IPS-18c (cell line): ENCODE data around the gene TCAF2.
"Not testable (repeated sequence)": the region's sequence is repeated elsewhere in the genome, so short reads cannot be mapped to it uniquely, and the experiment has no call there.

Source experiments
- H3K4me3 ChIP-seq: 2 replicates; pipeline ENCODE4 v1.7.0; 2013; ENCODE audit warnings: low read depth, mild to moderate bottlenecking, low read length, moderate library complexity; ENCODE audit not compliant: insufficient read depth
- H3K9me3 ChIP-seq: one replicate; pipeline ENCODE4 v1.6.1; 2013; ENCODE audit warnings: mild to moderate bottlenecking, low read length, moderate library complexity; ENCODE audit not compliant: control insufficient read depth, insufficient read depth

Gene TCAF2

DNA sequence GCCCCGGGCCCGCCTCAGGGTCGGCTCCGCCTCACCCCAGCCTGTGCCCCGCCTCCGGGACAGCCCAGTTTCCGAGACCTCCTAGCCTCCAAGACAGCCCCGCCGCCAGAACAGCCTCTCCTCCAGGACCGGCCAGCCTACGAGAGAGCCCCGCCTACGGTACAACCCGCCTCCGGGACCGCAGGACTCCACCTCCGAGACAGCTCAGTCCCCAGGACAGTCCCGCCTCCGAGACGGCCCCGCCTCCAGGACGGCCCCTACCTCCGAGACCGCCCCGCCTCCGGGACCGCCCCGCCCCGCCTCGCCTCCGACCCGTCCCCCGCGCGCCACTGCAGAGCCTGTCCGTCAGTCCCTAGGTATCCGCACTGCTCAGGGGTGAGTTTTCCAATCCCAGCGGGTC, at the start of gene TCAF2:
TCAF2 (plus strand) TSS at position 329 of the 400 bp plus-strand sequence.
- H3K4me3 ChIP-seq, H3K9me3 ChIP-seq: not testable (repeated sequence)

DNA sequence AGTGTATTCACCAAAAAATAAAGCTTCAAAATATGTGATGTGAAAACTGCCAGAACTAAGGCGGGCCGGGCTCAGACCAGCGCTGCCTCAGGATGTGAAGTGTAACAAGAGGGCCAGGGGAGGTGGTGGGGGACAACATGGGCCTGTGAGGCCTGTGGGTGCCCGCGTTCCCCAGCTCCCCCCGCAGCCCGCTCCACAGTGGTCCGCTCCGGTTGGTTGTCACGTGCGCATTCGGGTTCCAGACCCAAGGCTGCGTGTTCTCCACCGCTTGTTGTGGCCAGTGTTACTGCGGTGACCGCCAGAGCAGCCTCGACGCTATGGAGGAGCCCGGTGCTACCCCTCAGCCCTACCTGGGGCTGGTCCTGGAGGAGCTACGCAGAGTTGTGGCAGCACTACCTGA, 49.3 kb upstream of the TCAF2 start, which contains the start of gene CTAGE15:
CTAGE15 (plus strand) TSS at position 301 of the 400 bp plus-strand sequence; CDS start at position 318, 17 bp downstream.
- H3K4me3 ChIP-seq, H3K9me3 ChIP-seq: not testable (repeated sequence)

DNA sequence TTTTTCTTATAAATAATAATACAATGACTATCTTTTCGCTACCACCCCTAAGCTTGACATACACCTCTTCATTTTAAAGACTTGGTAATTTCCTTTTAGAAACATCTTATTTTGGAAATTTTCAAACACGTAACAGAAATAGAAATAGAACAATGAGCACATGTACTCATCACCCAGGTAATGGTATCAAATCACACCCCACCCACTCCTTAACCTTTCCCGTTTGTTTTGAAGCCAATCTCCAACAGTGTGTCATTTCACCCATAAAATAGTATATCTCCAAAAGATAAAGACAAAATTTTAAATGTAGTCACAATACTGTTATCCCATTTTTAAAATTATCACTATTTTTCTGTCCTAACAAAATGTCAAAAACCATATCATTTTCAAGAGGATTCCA, 32.6 kb upstream of the TCAF2 start:
- not testable (repeated sequence) for H3K4me3 ChIP-seq, H3K9me3 ChIP-seq

DNA sequence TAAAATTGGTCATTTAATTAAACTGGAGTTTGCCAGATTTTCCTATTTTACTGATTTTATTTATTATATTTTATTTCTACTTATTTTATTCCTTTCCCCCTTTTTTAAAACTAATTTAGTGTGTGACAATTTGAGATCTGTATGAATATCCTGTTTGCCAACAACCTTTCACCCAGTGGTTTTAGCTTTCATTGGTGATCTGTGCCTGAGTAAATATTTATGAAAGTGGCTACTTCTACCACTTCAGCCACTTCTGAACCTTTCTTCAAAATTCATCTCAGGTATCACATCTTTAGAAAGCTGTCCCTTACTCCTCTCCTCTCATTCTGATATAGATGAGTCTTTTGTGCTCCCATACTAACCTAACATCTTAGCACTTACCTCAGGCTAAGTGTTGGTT, 30.9 kb upstream of the TCAF2 start:
- not testable (repeated sequence) for H3K9me3 ChIP-seq, H3K4me3 ChIP-seq

DNA sequence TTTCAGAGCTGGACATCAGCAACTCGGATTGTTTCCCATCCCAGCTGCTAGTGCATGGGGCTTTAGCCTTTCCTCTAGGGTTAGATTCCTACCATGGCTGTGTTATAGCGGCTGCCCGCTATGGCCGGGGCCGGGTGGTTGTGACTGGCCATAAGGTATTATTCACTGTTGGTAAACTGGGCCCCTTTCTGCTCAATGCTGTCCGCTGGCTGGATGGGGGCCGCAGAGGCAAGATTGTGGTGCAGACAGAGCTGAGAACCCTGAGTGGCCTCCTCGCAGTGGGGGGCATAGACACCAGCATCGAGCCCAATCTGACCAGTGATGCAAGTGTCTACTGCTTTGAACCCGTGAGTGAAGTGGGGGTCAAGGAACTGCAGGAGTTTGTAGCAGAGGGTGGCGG, 22.7 kb upstream of the TCAF2 start:
- not testable (repeated sequence) for H3K9me3 ChIP-seq, H3K4me3 ChIP-seq

- not testable (repeated sequence) for H3K4me3 ChIP-seq, H3K9me3 ChIP-seq
Measured at GRCh38 chr7:143603549-143603948, 17.2 kb upstream of the TCAF2 start.

DNA sequence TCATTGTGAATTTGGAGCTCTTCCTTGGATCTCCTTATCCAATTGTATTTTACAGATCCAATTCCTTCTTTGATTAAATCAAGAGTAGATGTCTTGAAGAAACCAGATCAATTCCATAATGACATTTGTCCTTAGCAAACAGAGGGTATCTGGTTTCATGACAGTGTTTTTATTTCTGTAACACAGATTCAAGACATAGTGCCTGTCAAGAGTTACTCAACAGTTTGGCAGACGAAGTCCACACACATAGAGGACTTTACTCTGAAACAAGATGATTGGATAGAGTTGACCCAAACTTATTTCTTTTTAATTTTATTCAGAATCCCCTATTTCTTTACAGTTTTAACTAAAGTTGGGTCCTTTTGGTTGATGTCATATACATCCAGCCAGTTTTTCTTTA, 14.7 kb upstream of the TCAF2 start:
- H3K9me3 ChIP-seq, H3K4me3 ChIP-seq: not testable (repeated sequence)

DNA sequence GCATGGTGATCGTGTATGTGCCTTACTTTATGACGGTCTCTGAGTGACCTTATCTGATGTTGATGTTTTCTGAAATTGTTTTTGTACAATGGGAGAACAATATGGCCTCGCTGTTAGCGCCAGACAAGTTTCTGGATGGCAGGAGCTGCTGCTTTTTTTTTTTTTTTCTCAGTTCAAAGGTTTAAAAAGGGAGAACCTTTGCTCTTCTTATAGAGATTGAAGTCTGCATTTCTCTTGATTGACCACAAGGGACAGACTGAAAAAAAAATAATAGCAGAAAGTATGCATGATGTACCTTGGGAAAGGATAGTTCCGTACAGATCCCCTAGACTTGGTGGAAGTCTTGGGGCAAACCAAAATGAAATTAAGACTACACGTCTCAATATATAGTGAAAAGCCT, 5.2 kb upstream of the TCAF2 start:
- not testable (repeated sequence) for H3K9me3 ChIP-seq, H3K4me3 ChIP-seq

- not testable (repeated sequence) for H3K9me3 ChIP-seq, H3K4me3 ChIP-seq
Measured at GRCh38 chr7:143617204-143617603, 3.6 kb upstream of the TCAF2 start.

DNA sequence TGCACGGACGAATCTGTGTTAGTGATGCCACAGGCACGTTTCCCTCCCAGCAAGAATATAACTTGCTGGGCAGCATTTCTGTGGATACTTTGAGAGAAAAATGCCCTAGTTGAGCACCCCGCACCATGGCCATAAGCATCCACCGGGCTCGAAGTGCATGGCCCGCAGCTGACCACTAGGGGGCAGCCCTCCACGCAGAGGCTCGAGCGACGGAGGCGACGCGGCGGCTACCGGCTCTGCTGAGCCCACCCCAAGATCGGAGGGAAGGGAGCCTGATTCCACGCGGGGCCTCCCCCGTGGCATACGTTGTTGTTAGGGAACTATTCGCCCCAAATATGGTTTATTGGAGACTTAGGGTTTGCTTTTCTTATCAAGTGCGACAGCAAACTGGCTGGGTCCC, 716 bp upstream of the TCAF2 start:
- H3K4me3 ChIP-seq, H3K9me3 ChIP-seq: not testable (repeated sequence)

DNA sequence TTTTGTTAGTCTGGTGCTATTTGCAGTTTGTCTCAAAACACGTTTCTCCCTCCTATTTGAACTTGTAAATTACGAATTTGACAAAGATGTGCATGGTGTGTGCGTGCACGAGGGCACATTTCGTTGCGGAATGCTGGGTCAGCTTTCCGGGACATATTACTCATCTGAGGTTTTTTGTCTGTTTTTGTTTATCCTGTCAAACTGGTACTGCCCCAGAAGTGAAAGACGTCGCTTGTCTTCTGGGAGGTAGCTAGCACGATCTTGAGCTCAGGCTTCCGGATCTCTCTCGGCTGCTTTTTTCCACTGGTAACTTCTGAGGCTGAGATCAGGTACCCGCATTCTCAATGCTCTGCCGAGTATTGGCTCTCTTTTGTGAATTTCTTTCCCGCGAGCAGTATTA, 401 bp downstream of the TCAF2 start:
- not testable (repeated sequence) for H3K9me3 ChIP-seq, H3K4me3 ChIP-seq

DNA sequence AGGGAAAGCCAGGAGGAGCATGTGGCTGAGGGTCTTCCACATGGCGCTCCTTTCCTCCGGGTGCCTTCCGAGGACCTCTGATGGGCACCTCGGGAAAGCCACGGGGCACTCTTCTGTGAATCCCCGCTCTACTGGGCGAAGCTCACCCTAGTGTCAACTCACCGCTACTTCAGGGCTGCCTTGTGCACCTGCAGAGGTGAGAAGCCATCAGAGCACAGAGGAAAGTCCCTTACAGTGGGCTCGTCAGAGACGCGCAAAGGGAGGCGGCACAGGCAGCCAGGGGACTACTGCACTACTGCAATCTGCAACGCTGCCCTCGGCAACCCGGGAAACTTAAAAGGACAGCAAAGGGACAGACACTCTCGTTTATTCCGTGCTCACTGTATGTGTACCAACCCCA, 1.4 kb downstream of the TCAF2 start:
- H3K9me3 ChIP-seq, H3K4me3 ChIP-seq: not testable (repeated sequence)

GRCh38 chr7:143630653-143631052, 9.9 kb downstream of the TCAF2 start:
- not testable (repeated sequence) for H3K9me3 ChIP-seq, H3K4me3 ChIP-seq

GRCh38 chr7:143632506-143632905, 11.7 kb downstream of the TCAF2 start:
- not testable (repeated sequence) for H3K4me3 ChIP-seq, H3K9me3 ChIP-seq

DNA sequence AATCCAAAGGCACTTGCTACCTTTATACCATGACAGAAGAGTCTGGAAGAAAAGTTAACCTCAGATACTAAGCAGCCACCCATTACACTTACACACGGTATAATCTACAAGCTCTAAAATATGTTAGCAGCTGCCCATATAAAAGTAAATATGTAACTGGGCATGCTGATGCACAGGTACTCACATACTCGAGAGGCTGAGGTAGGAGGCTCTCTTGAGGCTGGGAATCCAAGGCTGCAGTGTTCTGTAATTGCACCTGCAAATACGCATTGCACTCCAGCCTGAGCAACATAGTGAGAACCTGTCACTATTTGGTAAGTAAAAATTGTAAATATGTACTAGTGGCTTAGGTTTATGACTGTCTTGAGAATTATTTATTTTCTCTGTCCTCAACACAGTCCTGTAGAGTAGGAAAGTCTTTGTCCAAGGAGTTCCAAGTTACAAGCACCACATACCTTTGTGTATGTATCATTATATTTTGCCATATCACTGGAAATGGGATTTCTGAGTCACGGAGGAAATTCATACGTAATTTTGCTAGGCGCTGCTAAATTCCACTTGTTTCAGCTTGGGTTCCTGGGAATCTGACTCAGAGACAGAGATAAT, 12.3 kb downstream of the TCAF2 start:
- not testable (repeated sequence) for H3K9me3 ChIP-seq, H3K4me3 ChIP-seq

DNA sequence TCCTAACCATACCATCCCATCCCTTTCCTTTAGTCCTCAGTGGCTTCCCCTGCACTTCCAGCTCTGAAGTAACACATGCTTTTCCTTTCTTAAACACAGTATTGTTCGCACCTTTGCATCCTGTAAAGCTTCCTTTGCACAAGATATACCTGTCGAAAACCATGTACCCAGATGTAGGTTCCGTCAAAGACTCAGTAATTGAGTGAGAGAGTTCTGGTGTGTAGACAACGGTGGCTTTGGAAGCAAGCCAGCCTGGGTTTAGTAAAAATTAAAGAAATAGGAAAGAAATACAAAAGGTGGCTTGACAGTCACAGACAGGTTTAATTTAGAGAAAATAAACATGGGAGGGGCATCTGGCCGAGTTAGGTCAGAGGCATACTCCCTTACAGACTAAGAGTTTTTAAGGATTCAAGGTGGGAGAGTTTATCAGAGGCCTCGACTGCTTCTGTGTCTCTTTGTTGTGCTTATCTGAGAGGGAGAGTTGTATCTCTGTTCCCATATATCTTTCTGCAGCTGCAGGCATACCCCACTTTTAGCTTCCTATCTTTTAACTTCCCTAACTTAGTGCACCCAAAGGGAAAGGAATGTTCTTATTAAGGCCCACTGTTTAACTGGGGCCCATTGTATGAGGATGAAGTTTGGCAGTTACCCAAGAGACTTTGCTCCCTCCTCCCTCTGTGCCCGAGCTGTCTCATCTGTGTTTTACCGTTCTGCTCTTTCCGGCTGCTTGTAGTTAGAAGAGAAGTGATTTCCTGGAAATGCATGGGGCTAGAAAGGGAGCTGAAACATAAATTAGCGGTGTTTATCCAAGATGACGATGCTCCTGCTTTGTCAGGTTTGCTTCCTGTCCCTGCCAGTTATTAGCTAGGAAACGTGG, 14.8 kb downstream of the TCAF2 start:
- not testable (repeated sequence) for H3K4me3 ChIP-seq, H3K9me3 ChIP-seq

- not testable (repeated sequence) for H3K9me3 ChIP-seq
Measured at GRCh38 chr7:143639372-143639771, 18.6 kb downstream of the TCAF2 start.

DNA sequence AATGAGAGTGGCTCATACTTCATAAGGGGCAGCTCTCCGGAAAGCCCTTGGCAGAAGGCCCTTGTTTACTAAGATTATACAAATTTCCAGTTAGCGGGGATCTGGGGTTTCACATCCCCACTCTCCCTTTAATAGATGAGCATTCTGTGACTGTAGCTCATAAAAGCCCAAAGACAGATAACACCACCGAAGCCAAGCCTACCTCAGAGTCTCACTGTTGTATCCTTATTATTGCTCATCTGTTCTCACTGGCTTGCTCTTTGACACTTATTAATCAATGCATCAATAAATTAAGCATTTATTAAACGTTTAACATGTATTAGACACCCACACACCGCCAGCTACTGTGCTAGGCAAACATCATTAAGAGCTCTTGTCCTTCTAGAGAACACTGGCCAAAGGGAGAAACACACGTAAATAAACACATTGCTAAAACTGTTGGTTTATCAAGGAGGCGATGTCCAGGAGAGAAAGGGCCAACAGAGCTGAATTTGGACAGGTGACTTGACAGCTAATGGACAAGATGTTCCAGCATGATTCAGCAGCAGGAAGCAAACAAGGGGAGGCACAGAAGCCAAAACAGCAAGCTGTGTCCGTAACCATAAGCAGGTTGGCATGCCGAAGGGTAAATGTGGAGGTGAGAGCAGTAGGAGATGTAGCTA, 19.9 kb downstream of the TCAF2 start:
- H3K4me3 ChIP-seq, H3K9me3 ChIP-seq: not testable (repeated sequence)

More at GRCh38 chr7:143639372-143639771, 18.6 kb downstream of the TCAF2 start:
- not testable (repeated sequence) for H3K4me3 ChIP-seq
